OCI-LY3 (cell line): ENCODE measurements around the gene ZNF83.

Experiments used
- EZH2phosphoT487 ChIP-seq: fragments of 200-600 bp; shearing (Covaris generic); IDR thresholded peaks from 2 replicates; pipeline ENCODE4 v1.6.1; 2018; ENCODE audit warnings: antibody characterized with exemption, mixed run types, low read depth
- TF ChIP-seq, protein P1 (sequence below): fragments of 200-600, 300-600 bp; sonication (generic); IDR thresholded peaks from 2 replicates; pipeline ENCODE4 v1.5.1; 2014; ENCODE audit warnings: antibody characterized with exemption, low read length, low read depth

DNA sequence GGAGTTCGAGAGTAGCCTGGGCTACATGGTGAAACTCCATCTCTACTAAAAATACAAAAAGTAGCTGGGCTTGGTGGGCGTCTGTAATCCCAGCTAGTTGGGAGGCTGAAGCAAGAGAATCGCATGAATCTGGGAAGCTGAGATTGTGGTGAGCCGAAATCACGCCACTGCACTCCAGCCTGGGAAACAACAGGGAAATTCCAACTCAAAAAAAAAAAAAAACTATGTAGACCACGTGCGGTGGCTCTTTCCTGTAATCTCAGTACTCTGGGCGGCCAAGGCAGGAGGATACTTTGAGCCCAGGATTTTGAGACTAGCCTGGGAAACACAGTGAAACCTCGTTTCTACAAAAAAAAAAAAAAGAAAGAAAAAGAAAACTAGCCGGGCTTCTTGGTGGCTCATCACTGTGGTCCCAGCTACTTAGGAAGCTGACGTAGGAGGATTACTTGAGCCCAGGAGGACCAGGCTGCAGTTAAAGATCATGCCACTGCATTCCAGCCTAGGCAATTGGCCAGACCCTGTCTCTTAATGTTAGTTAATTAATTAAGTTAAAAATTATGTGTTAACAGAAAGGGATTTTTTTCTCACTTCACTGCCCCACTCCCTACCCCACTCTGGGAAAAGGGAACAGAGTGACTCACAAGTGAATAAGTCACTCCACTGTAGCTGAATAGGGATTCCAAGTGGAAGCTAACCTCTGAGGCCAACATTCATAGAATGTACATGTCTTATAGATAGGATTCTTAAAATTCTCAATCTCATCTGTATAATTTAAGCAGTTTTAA lies 2.2 kb downstream of the ZNF83 start:
- TF ChIP-seq, protein P1, sequence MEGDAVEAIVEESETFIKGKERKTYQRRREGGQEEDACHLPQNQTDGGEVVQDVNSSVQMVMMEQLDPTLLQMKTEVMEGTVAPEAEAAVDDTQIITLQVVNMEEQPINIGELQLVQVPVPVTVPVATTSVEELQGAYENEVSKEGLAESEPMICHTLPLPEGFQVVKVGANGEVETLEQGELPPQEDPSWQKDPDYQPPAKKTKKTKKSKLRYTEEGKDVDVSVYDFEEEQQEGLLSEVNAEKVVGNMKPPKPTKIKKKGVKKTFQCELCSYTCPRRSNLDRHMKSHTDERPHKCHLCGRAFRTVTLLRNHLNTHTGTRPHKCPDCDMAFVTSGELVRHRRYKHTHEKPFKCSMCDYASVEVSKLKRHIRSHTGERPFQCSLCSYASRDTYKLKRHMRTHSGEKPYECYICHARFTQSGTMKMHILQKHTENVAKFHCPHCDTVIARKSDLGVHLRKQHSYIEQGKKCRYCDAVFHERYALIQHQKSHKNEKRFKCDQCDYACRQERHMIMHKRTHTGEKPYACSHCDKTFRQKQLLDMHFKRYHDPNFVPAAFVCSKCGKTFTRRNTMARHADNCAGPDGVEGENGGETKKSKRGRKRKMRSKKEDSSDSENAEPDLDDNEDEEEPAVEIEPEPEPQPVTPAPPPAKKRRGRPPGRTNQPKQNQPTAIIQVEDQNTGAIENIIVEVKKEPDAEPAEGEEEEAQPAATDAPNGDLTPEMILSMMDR, result no peak
- no peak for TF ChIP-seq EZH2phosphoT487
